Stimulated activated CD4-positive, alpha-beta T cell treated with anti-CD3 and anti-CD28 coated beads, TNF-alpha, amount 100 ng/mL, for 4 hours (primary cell): ENCODE measurements around the gene PDCD11.
"Not testable (repeated sequence)": the region's sequence is repeated elsewhere in the genome, so short reads cannot be mapped to it uniquely, and the experiment has no call there.

Experiments used
- DNase-seq, 3 experiments: peaks; one replicate each; pipeline ENCODE4 v3.0.0-alpha.2; 2020; ENCODE audit warnings: low read depth in 3 of 3

PDCD11 gene, protein sequence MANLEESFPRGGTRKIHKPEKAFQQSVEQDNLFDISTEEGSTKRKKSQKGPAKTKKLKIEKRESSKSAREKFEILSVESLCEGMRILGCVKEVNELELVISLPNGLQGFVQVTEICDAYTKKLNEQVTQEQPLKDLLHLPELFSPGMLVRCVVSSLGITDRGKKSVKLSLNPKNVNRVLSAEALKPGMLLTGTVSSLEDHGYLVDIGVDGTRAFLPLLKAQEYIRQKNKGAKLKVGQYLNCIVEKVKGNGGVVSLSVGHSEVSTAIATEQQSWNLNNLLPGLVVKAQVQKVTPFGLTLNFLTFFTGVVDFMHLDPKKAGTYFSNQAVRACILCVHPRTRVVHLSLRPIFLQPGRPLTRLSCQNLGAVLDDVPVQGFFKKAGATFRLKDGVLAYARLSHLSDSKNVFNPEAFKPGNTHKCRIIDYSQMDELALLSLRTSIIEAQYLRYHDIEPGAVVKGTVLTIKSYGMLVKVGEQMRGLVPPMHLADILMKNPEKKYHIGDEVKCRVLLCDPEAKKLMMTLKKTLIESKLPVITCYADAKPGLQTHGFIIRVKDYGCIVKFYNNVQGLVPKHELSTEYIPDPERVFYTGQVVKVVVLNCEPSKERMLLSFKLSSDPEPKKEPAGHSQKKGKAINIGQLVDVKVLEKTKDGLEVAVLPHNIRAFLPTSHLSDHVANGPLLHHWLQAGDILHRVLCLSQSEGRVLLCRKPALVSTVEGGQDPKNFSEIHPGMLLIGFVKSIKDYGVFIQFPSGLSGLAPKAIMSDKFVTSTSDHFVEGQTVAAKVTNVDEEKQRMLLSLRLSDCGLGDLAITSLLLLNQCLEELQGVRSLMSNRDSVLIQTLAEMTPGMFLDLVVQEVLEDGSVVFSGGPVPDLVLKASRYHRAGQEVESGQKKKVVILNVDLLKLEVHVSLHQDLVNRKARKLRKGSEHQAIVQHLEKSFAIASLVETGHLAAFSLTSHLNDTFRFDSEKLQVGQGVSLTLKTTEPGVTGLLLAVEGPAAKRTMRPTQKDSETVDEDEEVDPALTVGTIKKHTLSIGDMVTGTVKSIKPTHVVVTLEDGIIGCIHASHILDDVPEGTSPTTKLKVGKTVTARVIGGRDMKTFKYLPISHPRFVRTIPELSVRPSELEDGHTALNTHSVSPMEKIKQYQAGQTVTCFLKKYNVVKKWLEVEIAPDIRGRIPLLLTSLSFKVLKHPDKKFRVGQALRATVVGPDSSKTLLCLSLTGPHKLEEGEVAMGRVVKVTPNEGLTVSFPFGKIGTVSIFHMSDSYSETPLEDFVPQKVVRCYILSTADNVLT (N-terminal part only)

DNA sequence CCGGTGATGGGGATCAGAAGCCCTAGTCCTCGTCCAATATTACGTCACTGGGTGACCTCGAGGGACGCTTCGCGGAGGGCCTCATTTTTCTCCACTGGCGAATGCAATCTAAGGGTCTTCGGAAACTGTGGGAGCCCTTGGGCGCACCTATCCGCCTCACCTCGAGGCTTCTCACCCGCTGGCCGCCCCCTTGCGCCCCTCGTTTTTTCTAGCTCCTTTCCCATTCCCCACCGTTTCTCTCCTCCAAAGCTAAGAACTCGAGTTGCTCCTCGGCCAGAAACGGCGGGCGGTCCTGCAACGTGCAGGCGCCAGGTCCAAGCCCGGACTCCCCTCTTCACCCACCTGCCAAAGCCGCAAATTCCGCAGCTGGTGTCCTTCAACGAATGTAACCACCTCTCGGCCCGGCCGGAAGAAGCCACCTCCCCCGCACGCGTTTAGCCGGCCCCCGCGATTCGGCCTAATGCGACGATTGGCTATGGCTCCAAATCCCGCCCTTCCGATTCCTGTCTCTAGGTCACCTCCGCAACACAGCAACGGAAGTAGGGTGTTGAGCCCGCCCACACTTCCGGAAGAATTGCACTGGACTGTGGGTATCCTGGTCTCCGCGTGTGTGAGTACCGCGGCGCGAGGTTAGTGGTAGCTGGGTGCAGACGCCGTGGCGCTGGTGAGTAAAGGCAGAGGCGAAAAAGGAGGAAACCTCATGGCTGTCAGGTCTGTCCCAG lies at the start of gene PDCD11, which contains the start of gene ATP5MK:
TSS of gene PDCD11 (plus strand) at position 560 of the 722 bp plus-strand sequence. CDS start 1,801 bp downstream, outside the sequence.
TSS of gene ATP5MK (minus strand) at position 409 of the 722 bp plus-strand sequence. CDS start 4,018 bp downstream, outside the sequence.
- DNase-seq, result peak; percentile 80 to 93 (median 87)

DNA sequence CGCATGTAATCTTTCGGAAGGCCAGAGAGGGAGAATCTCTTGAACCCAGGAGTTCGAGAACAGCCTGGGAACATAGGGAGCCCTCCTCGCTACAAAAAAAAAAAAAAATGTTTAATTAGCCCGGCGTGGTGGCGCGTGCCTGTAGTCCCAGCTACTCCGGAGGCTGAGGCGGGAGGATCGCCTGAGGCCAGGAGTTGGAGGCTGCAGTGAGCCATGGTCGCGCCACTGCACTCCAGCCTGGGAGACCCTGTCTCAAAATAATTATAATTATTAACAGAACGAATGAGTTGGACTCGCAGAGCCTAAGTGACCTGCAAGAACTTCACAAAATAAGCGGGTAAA lies 46.3 kb upstream of the PDCD11 start:
- DNase-seq, result no peak

DNA sequence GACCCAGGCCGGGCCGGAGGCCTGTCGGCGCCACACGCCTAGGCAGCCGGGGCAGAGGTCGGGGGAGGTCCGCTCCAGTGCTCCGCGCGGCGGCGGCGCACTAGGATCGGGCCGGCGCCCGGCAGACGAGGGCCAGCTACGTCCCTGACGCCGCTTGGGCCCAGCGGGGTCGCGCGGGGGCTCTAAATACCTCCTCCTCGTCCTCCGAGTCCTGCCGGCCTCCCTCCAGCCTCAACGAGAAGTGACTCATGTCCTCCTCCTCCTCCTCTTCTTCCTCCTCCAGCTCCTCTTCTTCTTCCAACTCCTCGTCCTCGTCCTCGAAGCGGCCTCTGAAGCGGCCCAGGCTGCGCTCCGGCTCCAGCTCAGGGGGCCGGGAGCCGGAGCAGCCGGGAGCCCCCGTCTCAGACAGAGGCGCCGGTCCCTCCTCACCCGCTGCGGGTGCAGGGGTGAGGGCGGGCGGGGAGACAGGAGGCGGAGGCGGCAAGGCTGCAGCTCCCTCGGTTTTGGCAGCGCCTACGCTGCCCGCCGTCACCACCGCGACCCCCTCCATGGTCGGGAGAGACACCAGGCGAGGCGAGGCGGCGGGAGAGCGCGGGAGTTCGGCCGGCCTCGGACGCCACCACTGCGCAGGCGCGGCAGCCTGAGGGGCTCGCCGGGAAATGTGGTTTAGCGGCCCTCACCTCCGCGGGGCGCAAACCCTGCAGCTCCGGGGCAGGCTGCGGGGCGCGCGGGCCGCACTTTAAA lies 45.7 kb upstream of the PDCD11 start, which contains the start of gene PCGF6:
TSS of gene PCGF6 (minus strand) at position 624 of the 744 bp plus-strand sequence. CDS start at position 550, 74 bp downstream.
- peak; percentile 39 to 70 (median 46) for DNase-seq

DNA sequence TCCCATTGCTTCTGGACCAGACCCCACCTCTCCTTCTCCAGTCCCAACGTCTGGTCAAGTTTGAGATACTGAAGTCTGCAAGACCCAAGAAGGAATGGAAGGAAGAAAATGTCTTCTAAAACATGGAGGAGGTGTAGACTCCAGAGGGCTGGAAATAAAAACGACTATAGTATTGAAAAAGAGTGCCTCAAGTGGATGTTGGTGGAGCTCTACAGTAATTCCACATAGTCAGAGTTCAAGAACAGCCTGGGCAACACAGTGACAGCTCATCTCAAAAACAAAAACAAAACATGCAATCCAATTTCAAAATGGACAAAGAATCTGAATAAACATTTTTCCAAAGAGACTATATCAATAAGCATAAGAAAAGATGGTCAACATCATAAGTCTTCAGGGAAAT lies 43.1 kb upstream of the PDCD11 start:
- DNase-seq, result no peak

DNA sequence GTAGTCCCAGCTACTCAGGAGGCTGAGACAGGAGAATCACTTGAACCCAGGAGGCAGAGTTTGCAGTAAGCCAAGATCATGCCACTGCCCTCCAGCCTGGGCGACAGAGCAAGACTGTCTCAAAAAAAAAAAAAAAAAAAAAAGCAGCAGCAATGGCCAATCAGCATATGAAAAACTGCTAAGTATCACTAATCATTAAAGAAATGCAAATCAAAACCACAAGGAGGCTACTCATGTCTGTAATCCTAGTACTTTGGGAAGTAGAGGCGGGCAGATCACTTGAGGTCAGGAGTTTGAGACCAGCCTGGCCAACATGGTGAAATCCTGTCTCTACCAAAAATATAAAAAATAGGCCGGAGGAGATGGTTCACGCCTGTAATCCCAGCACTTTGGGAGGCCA lies 41.9 kb upstream of the PDCD11 start:
- DNase-seq, result not testable (repeated sequence)

DNA sequence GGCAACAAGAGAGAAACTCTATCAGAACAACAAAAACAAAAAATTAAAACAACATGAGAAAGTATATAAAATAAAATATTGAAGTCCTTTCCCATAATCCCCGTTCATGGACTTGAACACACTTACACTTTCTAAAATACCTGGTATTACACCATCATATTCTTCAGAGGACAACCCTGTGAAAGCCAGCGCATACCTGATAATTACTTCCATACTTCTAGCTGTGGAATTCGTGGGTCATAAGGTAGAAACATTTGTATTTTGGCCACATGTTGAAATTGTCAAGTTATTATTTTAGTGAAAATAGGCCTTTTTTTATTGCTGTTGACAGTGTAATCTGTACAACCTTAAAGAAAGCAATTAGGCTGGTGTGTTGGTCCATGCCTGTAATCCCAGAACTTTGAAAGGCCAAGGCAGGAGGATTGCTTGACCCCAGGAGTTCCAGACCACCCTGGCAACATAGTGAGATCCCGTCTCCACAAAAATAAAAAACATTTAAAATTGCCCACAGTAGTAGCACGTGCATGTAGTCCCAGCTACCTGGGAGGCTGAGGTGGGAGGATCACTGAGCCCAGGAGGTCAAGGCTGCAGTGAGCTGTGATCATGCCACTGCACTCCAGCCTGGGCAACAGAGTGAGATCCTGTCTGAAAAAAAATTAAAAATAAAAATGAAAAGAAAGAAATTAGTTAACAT lies 40.4 kb upstream of the PDCD11 start:
- no peak for DNase-seq

DNA sequence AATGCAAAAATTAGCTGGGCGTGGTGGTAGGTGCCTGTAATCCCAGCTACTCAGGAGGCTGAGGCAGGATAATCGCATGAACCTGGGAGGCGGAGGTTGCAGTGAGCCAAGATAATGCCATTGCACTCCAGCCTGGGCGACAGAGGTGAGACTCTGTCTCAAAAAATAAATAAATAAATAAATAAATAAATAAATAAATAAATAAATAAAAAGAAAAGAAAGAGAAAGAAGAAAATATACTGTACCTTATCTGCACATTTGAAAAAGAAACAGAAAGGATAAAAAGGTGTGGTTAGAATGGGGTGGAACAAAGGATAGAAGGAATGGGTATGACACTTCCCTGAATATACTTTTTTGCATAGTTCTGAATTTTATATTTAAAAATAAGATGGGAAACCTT lies 36.9 kb upstream of the PDCD11 start:
- DNase-seq, result not testable (repeated sequence)

DNA sequence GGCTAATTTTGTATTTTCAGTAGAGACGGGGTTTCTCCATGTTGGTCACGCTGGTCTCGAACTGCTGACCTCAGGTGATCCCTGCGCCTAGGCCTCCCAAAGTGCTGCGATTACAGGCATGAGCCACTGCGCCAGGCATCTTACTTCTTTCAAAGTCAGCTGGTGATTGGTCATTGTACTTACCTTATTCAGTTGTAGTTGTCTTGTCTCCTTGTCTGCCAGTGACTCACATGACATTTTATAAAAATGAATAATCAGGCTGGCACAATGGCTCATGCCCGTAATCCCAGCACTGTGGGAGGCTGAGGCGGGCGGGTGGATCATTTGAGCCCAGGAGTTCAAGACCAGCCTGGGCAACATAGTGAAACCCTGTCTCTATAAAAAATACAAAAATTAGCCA lies 35.6 kb upstream of the PDCD11 start:
- not testable (repeated sequence) for DNase-seq

DNA sequence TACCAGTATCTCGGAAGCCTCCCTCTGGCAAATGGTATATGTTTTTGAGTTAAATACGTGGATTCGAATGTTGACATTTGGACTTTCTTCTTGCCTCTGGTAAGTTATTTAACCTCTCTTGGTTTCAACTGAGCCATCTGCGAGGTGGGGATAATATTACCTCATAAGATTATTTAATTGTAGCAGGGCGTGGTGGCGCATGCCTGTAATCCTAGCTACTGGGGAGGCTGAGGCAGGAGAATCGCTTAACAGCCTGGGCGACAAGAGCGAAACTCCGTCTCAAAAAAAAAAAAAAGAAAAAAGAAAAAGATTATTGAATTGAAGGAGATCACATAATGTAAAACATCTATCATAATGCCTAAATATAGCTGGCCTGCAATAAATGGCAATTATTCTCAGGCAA lies 29.0 kb upstream of the PDCD11 start:
- no peak for DNase-seq

DNA sequence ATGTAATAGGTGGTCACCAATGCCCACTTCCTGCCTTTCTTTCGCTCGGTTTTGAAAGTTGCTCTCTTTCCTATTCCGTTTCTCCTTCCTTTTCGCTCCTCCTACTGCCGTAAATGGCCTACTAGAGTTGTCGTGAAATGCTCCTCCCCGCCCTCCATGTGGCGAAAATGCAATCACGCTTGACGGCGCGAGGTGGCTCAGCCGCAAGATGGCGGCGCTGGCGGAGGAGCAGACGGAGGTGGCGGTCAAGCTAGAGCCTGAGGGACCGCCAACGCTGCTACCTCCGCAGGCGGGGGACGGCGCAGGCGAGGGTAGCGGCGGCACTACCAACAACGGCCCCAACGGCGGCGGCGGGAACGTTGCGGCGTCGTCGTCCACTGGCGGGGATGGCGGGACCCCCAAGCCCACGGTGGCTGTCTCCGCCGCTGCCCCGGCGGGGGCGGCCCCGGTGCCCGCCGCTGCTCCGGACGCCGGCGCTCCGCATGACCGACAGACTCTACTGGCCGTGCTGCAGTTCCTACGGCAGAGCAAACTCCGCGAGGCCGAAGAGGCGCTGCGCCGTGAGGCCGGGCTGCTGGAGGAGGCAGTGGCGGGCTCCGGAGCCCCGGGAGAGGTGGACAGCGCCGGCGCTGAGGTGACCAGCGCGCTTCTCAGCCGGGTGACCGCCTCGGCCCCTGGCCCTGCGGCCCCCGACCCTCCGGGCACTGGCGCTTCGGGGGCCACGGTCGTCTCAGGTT lies 28.5 kb upstream of the PDCD11 start, which contains the start of gene TAF5:
TSS of gene TAF5 (plus strand) at position 195 of the 737 bp plus-strand sequence. CDS start at position 209, 14 bp downstream.
- DNase-seq, result peak; percentile 50 to 80 (median 79)

DNA sequence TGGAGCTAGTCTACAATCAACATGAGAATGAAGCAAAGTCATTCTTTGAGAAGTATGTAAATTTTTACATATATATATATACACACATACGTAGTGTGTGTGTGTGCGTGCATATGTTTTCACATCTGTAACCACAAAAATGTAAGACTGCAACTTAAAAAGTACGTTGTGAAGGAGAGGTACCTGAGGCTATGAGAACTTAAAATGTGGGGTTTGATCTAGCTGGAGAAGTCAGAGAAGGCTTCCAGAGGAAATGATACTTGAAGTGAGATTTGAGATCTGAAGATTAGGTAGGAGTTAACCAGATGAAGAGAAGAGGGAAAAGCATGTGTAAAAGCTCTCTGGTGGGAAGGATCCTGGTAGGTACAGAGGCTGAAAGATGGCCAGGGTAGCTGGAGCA lies 22.9 kb upstream of the PDCD11 start:
- no peak for DNase-seq

DNA sequence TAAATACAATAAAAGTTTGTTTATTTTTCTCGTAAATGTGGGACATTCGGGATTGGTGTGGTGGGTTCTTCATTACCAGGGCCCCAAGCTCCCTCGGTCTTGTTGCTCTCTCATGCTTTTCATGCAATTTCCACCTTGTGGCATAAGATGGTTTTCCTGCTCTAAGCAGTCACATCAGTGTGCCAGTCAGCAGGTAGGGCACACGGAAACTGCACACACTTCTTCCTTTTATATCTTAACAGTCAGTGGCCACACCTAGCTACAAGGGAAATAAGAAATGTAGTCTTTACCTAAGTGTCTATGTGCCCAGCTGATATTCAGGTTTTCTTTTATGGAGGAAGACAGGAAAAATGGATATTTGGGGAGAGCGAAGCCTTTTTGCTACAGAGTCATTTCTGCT lies 22.2 kb upstream of the PDCD11 start:
- DNase-seq, result no peak

DNA sequence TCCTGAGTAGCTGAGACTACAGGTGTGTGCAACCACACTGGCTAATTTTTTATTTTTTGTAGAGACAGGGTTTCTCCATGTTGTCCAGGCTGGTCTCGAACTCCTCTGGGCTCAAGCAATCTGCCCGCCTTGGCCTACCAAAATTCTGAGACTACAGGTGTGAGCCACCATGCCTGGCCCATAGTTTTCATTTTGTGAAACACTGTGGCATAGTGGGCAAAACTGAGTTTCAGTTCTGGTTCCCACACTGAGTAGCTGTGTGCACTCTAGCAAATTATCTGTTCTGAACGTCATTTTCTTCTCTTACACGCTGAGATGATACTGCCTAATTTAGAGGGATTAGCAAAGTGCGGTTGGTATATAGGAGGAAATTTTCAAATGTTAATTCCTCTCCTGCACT lies 13.7 kb upstream of the PDCD11 start:
- DNase-seq, result no peak

DNA sequence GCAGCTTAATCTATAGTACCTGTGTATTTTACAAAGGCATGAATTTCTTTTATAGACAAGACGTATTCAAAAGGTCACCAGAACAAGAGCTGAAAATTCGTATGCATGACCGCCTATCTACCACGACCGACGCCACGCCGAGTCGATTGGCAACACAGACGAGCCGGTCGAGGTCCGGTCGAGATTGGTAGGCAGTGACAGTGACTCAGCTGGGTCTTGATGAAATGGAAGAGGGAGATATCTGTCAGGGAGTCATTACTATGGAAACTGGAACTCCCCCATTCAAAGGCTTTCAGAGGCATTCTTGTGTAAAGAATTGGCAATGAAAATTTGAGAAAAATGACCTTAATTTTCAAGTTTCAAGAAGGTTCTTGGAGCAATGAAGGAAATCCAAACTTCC lies 2.2 kb upstream of the PDCD11 start:
- no peak for DNase-seq

DNA sequence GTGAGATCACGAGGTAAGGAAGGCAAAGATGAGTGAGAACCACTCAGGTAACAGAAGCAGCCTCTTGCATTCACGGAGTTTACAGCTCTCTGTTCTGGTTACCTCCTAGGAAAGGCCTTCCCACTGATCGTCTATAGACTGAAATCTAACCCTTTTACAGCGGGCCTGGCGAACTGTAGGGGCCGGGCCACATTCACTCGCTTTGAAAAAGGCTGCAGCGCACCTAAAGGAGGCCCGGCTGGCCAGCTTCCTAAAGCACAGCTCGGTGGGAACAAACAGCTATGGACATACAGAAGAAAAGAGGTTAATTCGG lies 716 bp upstream of the PDCD11 start:
- no peak for DNase-seq

DNA sequence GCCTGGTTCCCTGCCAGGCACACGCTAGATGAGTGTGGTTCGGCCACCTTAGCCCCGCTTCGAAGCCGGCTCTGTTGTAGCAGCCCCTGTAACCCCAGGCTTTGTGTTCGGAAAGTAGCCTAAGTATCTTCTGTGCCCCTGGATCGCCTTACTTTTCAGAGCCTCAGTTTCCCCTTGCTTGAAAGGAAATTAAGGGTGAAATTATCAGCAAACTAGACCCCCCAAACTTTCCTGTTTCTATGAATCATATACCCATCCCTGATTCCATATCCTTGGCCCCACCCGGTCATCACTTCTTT lies 312 bp downstream of the PDCD11 start:
- no peak for DNase-seq

DNA sequence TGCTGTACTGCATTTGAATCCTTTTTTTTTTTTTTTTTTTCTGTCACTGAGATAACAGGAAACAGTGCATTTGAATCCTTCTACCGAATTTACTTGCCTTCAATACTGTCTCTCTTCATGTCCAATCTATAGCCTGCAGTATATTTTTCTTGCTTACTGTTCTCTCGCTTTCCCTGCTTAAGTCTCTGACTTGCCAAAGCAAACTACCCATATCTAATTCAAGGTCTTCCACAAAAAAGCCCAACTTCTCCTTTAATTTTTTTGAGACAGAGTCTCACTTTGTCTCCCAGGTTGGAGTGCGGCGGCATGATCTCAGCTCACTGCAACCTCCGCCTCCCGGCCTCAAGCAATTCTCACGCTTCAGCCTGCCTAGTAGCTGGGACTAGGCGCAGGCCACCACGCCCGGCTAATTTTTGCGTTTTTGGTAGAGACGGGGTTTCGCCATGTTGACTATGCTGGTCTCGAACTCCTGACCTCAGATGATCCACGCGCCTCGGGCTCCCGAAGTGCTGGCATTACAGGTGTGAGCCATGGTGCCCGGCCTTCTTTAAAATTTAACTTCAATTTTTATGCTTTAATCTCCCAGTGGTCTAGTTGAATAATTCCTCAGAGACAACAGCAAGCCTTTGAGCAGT lies 882 bp downstream of the PDCD11 start:
- DNase-seq, result no peak

DNA sequence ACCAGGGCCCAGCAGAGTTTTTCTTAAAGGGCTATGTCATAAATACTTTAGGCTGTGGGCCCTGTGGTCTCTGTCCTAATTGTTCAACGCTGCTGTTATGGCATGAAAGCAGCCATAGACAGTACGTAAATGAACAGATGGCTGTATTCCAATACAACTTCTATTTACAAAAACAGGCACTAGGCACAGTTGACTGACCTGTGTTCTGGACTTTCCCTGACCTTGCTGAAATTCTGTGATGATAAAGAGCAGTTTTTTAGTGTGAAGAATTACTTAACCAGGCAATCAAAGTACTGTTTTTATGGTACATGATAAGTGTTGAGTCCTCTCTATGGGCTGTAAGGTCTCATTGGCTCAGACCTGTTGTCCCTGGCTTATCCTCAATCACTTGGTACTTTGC lies 17.1 kb downstream of the PDCD11 start:
- no peak for DNase-seq

DNA sequence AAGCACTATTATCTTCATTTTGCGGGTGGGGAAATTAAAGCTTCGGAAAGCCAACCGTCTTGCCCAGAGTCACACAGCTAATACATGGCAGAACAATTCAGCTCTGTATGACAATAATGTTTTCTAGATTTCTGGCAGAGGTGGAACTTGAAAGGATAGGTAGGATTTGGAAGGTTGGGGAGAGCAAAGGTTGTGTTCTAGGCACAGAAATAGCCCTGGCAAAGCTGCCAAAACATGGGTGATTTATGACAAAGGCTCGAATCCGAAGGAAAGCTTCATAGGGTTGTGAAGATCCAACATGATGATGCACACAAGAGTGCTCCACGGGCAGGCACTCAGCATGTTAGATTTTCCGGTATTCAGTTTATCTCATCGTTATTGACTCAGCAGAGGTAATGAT lies 19.2 kb downstream of the PDCD11 start:
- no peak for DNase-seq
